Fibroblast of gingiva (primary cell): ENCODE measurements around the gene POLR2E.

Experiments used
- DNase-seq: peaks from one replicate; pipeline ENCODE4 v3.0.0-alpha.2; 2011; ENCODE audit warnings: low read depth

POLR2E gene

GRCh38 chr19:1110809-1111640 lies 15.8 kb upstream of the POLR2E start:
- DNase-seq = no peak

- DNase-seq = no peak
Measured at GRCh38 chr19:1109697-1110671, 14.8 kb upstream of the POLR2E start.

- no peak for DNase-seq
Measured at GRCh38 chr19:1109032-1109551, 13.9 kb upstream of the POLR2E start.

GRCh38 chr19:1108291-1109031 lies 13.3 kb upstream of the POLR2E start:
- DNase-seq = no peak

- DNase-seq = no peak
Measured at GRCh38 chr19:1107661-1108261, 12.6 kb upstream of the POLR2E start.

GRCh38 chr19:1106841-1107660 lies 11.9 kb upstream of the POLR2E start:
- DNase-seq = peak; percentile 72

- DNase-seq = peak; percentile 37
Measured at GRCh38 chr19:1105873-1106840, 11.0 kb upstream of the POLR2E start.

- peak; percentile 55 for DNase-seq
Measured at GRCh38 chr19:1105008-1105872, 10.1 kb upstream of the POLR2E start.

- peak; percentile 81 for DNase-seq
Measured at GRCh38 chr19:1104311-1105007, 9.3 kb upstream of the POLR2E start.

- DNase-seq = peak; percentile 100
Measured at GRCh38 chr19:1103708-1104310, 8.6 kb upstream of the POLR2E start, which contains the start of gene GPX4. TSS of gene GPX4 (plus strand) at chr19:1103994. CDS start at chr19:1104044, 50 bp downstream.

GRCh38 chr19:1103132-1103707 lies 8.0 kb upstream of the POLR2E start:
- no peak for DNase-seq

GRCh38 chr19:1102407-1103131 lies 7.4 kb upstream of the POLR2E start:
- DNase-seq = peak; percentile 100

GRCh38 chr19:1101337-1101698 lies 6.1 kb upstream of the POLR2E start:
- no peak for DNase-seq

- peak; percentile 27 for DNase-seq
Measured at GRCh38 chr19:1098177-1099051, 3.2 kb upstream of the POLR2E start.

GRCh38 chr19:1097810-1098176 lies 2.6 kb upstream of the POLR2E start:
- peak; percentile 53 for DNase-seq
